HG02973 (cell line): ENCODE measurements around the gene RXRB.

Source experiments
- ATAC-seq: cut with Tn5 transposase; IDR thresholded peaks from one replicate; pipeline ENCODE4 v1.9.1; 2021; ENCODE audit warnings: moderate library complexity; ENCODE audit not compliant: unreplicated experiment

RXRB gene

GRCh38 chr6:33177552-33178446, 22.7 kb downstream of the RXRB start:
- ATAC-seq: no peak

DNA sequence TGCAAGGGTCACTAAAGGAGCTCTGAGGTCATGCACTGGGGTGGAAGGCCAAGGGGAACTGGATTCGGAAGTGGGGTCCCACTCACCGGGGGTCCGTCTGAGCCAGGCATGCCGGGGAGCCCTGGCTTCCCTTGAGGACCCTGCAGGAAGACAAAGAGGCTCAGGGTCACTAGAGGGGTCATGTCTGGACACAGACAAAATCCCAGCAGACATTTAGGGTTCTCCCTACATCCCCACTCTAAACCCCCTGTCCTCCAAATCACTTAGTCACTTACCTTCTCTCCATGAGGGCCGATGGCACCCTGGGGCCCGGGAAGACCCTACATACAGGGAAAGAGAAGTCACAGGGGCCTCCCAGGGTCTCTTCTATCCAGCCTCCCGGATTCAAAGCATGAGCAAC, 23.6 kb downstream of the RXRB start:
- no peak for ATAC-seq

DNA sequence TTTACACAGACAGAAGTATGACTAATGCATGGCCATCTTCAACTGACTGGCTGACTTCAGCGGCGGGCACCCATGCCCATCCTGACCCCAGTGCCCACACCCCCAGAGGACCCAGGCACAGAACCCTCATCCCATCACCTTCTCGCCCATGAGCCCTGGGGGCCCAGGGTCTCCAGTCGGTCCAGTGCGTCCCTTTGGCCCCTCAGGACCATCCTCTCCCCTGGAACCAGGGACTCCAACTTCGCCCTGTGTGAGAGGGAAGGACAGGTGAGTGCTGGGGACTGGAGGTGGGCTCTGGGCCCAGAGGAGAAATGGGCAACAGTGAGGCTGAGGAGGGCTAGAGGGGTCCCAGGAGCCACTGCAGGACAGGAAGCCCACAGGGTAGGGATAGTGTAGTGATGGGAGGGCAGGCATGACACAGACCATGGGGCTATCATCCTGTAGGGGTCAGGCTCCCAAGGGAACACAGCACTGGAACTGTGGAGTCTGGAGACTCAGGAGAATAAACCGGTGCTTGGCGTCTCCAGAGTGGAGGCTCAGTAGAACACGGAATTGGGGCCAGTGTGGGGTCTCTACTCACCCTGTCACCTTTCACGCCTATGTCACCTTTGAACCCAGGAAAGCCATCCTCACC, 24.9 kb downstream of the RXRB start:
- ATAC-seq: no peak

- no peak for ATAC-seq
Measured at GRCh38 chr6:33174784-33175183, 25.7 kb downstream of the RXRB start.

DNA sequence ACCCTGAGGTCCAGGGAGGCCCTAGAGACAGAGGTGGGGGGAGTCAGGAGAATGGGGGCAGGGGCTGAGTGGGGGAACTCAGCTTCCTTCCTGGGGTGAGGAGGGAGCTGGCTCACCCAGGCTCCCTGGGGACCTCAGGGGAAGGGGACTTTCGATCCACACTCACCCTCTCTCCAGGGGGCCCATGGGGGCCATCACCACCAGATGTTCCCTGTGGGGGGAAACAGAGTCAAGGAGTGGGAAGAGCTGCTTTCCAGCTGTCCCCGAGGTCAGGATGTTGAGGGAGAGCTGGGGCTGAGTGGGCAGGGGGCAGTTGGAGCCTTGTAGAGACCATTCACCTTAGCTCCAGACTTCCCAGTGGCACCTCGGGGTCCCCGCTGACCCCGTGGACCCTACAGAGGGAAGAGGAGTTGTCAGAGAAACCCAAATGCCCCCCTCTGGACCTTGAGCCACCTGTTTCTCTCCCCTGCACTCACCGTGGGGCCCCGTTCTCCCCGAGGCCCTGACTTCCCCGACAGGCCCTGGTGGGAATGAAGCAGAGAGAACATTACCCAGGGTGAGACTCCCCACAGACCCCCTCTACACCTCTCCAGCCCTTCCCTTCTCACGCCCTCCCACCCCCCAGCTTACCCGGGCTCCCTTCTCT, 26.8 kb downstream of the RXRB start:
- ATAC-seq: no peak

DNA sequence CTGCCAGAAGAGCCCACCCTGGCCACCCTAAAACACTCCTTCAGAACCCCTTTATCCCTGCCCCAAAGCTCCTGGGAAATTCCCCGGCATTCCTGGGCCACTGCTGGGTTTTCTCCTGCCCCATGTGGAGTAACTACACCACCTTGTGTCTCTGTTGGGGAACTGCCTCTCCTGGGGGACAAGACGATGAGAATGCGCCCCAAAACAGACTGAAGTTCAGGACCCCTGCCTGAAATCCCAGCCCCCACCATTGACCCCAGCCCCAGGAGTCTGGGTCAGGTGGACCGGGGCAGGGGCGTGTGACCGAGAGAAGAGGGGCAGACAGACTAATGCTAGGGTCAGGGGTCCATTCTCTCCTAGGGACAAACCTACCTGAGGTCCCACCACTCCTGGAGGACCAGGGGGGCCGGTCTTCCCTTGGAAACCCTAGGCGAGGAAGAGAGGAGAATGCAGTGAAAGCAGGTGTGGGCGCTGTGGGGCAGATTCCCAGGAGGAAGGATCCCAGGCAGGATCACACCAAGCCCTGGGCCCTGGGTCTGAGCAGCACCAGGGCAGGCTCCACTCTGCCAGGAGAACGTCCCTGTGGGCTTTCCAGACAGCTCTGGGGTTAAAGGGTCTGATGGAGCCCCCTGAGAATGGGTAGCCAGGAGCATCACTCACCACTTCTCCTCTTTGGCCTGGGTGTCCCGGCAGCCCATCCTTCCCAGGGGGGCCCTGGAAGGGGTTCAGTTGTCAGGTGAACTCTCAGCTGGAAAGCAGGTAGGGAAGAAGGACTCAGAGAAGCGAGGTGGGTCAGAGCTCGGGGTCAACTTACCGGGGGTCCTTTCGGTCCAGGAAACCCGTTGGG, 27.6 kb downstream of the RXRB start:
- ATAC-seq: no peak

DNA sequence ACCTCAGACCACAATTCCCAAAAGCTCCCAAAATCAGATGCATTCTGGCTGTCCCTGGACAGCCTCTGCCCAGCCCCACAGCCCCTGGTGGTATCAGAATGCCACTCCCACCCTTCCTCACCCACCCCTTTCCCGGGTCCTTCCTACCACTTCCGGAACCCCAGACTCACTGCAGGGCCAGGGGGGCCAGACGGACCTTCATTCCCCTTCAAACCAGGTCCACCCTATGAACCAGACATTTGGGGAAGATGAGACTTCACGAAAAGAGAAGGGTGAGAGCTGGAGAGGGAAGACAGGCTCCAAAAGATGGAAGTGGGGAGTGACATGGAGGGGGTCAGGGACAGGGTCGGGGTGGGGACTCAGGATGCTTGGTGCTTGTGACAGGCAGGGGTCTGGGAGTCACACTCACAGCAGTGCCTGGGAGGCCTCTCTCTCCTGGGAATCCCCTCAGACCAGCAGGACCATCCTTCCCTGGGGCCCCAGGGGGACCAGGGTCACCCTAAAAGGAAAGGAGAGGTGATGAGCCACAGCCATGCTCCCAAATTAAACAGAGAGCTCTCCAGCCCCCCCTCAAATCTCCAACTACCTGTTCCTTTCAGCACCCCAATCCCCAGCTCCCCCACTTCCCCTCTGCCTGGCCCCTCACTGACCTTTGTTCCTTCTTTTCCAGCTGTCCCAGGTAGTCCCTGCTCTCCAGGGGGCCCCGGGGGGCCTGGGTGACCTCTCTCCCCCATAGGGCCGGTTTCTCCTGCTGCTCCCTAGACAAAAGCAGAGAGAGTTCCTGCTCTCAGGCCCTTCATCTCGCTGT, 28.4 kb downstream of the RXRB start:
- no peak for ATAC-seq

DNA sequence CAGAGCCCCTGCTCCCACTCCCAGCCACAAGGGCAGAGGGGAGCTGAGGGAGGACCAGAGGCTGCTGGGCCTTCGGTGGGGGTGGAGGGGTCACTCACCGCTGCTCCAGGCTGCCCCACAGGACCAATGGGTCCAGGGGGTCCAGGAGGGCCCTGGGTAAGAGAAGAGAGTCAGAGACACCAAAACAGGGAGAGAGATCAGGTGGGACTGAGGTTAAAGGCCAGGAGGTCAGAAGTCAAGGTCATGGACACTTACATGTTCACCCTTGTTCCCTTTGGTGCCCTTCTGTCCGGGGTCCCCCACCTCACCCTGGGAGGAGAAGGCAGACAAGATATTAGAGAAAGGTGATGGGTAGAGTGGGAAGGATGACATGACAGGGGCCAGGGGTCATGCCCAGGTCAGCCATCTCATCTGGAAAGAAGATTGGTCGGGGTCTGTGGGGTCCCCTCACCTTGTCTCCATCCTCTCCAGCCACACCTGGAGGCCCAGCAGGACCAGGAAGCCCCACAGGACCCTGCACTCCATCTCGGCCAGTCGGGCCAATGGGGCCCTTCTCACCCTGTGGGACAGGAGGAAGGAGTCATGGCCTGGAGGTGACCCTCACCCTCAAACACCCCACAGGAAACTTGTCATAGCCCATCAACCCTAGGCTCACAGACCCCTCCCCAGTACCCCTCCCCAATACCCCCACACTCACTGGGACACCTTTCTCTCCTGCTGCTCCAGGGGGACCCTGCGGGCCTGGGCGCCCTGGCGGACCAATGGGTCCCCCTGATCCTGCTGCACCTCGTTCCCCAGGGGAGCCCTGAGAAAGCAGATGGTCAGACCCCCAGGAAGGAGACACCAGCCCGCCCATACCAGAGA, 29.2 kb downstream of the RXRB start:
- ATAC-seq: no peak

GRCh38 chr6:33170176-33171015, 30.1 kb downstream of the RXRB start:
- no peak for ATAC-seq

DNA sequence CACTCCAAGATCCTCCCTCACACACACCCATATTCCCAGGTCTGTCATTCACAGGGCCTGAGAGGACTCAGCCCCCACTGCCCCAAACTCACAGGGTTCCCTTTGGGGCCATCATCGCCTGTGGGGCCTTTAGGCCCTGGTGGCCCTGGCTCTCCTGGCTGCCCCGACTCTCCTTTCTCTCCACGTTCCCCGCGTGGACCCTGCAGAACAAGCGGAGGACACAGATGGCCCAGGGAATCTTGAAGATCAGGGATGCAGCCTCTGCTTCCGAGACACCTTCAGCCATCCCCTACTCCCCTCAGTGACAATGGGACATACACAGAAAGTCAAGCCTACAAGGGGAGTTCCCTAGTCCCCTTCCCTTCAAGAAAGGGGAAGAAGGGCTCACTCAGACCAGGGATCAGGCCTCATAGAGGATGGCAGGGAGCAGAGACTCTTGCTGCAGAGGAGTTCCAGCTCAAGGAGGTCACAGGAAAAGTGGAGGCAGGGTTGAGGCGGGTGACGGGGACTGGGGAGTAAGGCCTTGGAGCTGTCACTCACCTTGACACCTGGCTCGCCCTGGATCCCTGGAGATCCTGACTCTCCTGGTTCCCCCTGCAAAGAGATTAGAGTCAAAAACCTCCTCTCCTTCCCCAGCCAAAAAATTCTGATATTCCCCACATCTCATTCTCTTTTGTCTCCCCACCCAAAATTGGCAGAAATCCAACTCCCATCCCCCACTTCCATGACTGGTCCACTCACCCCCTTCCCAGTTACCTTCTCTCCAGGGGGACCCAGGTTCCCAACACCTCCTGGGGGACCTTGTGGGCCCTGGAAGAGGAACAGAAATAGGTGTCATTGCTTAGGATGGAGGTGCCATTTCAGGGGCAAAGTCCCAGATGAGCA, 30.9 kb downstream of the RXRB start:
- ATAC-seq: no peak

GRCh38 chr6:33168639-33169038, 31.8 kb downstream of the RXRB start:
- no peak for ATAC-seq

- no peak for ATAC-seq
Measured at GRCh38 chr6:33168284-33168601, 32.2 kb downstream of the RXRB start.

GRCh38 chr6:33167374-33168283, 32.8 kb downstream of the RXRB start:
- ATAC-seq: no peak

- no peak for ATAC-seq
Measured at GRCh38 chr6:33166811-33167210, 33.7 kb downstream of the RXRB start.

DNA sequence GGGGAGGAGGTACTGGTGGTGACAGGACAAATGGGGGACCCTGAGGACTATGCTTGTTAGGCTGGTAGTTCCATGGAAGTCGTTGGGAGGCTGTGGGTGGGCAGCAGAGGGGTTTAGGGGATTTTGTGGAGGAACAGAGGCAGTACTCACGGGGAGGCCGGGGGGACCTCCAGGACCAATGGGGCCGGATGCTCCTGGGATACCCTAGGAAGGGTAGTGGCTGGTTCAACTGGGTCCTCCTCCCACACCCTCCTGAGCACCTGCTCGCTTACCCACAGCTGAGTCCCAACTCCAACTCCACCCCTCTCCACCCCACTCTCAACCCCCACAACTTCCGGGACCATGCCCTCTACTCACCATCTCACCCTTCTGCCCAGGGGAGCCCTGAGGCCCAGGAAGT, 34.1 kb downstream of the RXRB start:
- no peak for ATAC-seq

GRCh38 chr6:33165581-33166258, 34.7 kb downstream of the RXRB start:
- ATAC-seq: no peak
